Measurements from ENCODE around the gene PRKAR2B. TPM values are rescaled to one million over a fixed set of nuclear protein-coding genes. Genes with fewer than 3 reads are reported as not detected.

PRKAR2B gene
- total and polyA plus RNA-seq, 4 experiments from 2014 or later = 0.29 to 0.47 (median 0.43) TPM

DNA sequence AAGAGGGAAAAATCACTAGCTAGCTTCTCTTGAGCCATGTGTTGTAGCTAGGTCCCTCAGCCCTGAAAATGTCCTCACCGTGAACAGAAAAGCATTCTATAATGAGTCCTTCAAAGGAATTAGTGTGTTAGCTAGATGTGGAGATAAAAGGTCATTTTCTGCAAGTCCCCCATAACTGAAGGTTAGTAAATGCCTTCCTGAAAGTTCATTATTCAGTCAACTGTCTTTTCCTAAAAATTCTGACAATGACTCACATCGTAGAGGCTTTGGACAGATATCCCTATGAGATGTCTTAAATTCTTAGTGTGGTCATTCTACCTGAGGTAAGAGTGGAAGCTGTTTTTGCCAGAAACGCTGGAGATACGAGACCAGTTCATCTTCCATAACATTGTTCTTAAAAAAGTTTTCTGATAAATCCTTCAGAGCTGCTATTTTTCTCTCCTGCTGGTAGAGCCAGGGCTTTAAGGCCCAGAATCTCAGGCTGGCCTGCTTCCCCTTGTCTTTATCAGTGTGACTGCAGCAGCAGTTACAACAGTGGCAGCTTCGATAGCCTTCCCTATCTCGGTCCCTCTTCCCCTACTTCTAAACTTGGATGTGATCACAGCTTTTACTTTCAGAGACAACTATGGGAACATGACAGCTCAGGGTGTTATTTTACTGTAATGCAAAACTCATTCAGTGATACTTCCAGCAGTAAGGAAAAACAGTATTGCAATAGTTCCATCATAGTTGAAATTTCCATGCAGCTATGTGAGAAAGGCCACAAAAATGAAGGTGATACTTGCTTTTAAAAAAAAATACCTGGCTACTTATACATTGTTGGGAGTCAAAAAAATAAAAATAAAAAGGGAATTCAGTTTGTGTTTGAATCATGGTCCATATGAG, 37.3 kb upstream of the PRKAR2B start:
- no peak overlapping the region for H3K27ac Mint-ChIP-seq
- H3K27me3 Mint-ChIP-seq = peaks cover 0 to 3% of the 10 kb centered on the region in 2 donors
- H3K4me3 ChIP-seq (ENCODE audit: low read length in 2 of 2) = no peak overlapping the region
- POLR2A ChIA-PET (ENCODE audit: partially characterized antibody) = no interaction called here
- no peaks in the 10 kb centered on the region for H3K27me3 ChIP-seq (ENCODE audit: insufficient read depth, low read length)
- no peaks in the 10 kb centered on the region for H3K4me1 Mint-ChIP-seq
- no peaks in the 10 kb centered on the region for H3K36me3 Mint-ChIP-seq
- H3K9me3 Mint-ChIP-seq = no peaks in the 10 kb centered on the region
- intact Hi-C loops (cut with micrococcal nuclease) = no loop called here
- CTCF ChIA-PET (ENCODE audit: partially characterized antibody) = no interaction called here
- H3K4me3 Mint-ChIP-seq = no peak overlapping the region
- no peak for DNase-seq
- H3K36me3 ChIP-seq (ENCODE audit: insufficient read depth, low read length) = no peaks in the 10 kb centered on the region
- H3K9me3 ChIP-seq (ENCODE audit: control insufficient read depth in 1 of 2, low read length in 2 of 2) = no peaks in the 10 kb centered on the region
- H3K27ac ChIP-seq (ENCODE audit: low read depth, low read length) = no peak overlapping the region
- H3K4me1 ChIP-seq (ENCODE audit: insufficient read depth, low read length) = no peaks in the 10 kb centered on the region

- Histone ChIP-seq H3K9me3 (ENCODE audit: control insufficient read depth in 1 of 2, low read length in 2 of 2) (no peaks in the 10 kb centered on the region), H3K4me1 (ENCODE audit: insufficient read depth, low read length) (no peaks in the 10 kb centered on the region), H3K36me3 (ENCODE audit: insufficient read depth, low read length) (no peaks in the 10 kb centered on the region), H3K4me3 (ENCODE audit: low read length in 2 of 2) (no peak overlapping the region), H3K27ac (ENCODE audit: low read depth, low read length) (no peak overlapping the region), H3K27me3 (ENCODE audit: insufficient read depth, low read length) (no peaks in the 10 kb centered on the region)
- Mint-ChIP-seq H3K4me1 (no peaks in the 10 kb centered on the region), H3K9me3 (no peaks in the 10 kb centered on the region), H3K27me3 (peaks cover 0 to 3% of the 10 kb centered on the region in 2 donors), H3K4me3 (no peak overlapping the region), H3K36me3 (no peaks in the 10 kb centered on the region), H3K27ac (no peak overlapping the region)
- ChIA-PET POLR2A (ENCODE audit: partially characterized antibody) (no interaction called here), CTCF (ENCODE audit: partially characterized antibody) (no interaction called here)
- DNase-seq = no peak
- intact Hi-C loops (cut with micrococcal nuclease) = no loop called here
Observed at GRCh38 chr7:107007892-107008287, 36.6 kb upstream of the PRKAR2B start.

DNA sequence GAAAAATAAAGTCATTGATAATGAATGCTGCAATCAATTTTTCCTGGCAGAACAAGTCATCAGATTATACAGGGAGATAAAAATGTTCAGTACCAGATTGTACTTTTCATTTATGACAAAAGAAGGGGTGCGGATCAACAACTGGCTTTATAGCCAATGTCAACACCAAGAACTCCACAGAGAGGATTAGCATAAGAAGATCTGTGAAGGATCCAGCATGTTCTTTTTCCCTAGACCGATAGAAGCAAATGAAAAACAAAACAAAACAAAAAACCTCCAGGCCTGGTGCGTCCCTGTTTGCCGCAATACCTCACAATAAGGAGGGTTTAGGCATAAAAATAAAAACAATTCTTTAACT, 34.7 kb upstream of the PRKAR2B start:
- Histone ChIP-seq H3K36me3 (ENCODE audit: insufficient read depth, low read length) (no peaks in the 10 kb centered on the region), H3K4me1 (ENCODE audit: insufficient read depth, low read length) (no peaks in the 10 kb centered on the region), H3K27me3 (ENCODE audit: insufficient read depth, low read length) (no peaks in the 10 kb centered on the region), H3K9me3 (ENCODE audit: control insufficient read depth in 1 of 2, low read length in 2 of 2) (no peaks in the 10 kb centered on the region), H3K27ac (ENCODE audit: low read depth, low read length) (no peak overlapping the region), H3K4me3 (ENCODE audit: low read length in 2 of 2) (no peak overlapping the region)
- Mint-ChIP-seq H3K27me3 (peaks cover 5% of the 10 kb centered on the region in 2 donors), H3K4me1 (no peaks in the 10 kb centered on the region), H3K36me3 (no peaks in the 10 kb centered on the region), H3K9me3 (no peaks in the 10 kb centered on the region), H3K4me3 (no peak overlapping the region), H3K27ac (no peak overlapping the region)
- no peak for DNase-seq
- intact Hi-C loops (cut with micrococcal nuclease) = no loop called here
- ChIA-PET CTCF (ENCODE audit: partially characterized antibody) (interaction anchor here (1.3 kb wide), 1 partner anchor 8 kb away, joined by 3 read pairs; no protein-coding TSS in a partner anchor), POLR2A (ENCODE audit: partially characterized antibody) (no interaction called here)

DNA sequence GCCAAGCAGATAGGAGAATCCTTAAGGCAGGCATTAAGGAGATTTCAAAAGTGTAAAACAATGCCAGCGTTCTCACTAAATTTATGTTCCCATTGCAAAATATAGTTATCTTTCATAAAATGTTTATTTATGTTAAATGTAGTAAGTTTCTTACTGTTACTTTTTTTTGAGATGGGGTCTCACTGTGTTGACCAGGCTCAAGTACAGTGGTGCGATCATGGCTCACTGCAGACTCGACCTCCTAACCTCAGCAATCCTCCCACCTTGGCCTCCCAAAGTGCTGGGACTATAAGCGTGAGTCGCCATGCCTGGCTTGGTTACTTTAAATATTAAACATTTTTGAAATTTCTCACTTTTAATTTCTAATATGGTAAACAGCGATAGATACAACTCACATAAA, 31.8 kb upstream of the PRKAR2B start:
- intact Hi-C loops (cut with micrococcal nuclease) = no loop called here
- no peaks in the 10 kb centered on the region for H3K9me3 ChIP-seq (ENCODE audit: control insufficient read depth in 1 of 2, low read length in 2 of 2)
- H3K9me3 Mint-ChIP-seq = no peaks in the 10 kb centered on the region
- no peak overlapping the region for H3K27ac ChIP-seq (ENCODE audit: low read depth, low read length)
- H3K4me3 ChIP-seq (ENCODE audit: low read length in 2 of 2) = no peak overlapping the region
- peaks cover 5 to 10% of the 10 kb centered on the region in 2 donors for H3K27me3 Mint-ChIP-seq
- H3K36me3 Mint-ChIP-seq = no peaks in the 10 kb centered on the region
- no peak for DNase-seq
- no peaks in the 10 kb centered on the region for H3K27me3 ChIP-seq (ENCODE audit: insufficient read depth, low read length)
- no peaks in the 10 kb centered on the region for H3K4me1 Mint-ChIP-seq
- no peak overlapping the region for H3K4me3 Mint-ChIP-seq
- no peaks in the 10 kb centered on the region for H3K36me3 ChIP-seq (ENCODE audit: insufficient read depth, low read length)
- CTCF ChIA-PET (ENCODE audit: partially characterized antibody) = no interaction called here
- POLR2A ChIA-PET (ENCODE audit: partially characterized antibody) = no interaction called here
- H3K4me1 ChIP-seq (ENCODE audit: insufficient read depth, low read length) = no peaks in the 10 kb centered on the region
- no peak overlapping the region for H3K27ac Mint-ChIP-seq

DNA sequence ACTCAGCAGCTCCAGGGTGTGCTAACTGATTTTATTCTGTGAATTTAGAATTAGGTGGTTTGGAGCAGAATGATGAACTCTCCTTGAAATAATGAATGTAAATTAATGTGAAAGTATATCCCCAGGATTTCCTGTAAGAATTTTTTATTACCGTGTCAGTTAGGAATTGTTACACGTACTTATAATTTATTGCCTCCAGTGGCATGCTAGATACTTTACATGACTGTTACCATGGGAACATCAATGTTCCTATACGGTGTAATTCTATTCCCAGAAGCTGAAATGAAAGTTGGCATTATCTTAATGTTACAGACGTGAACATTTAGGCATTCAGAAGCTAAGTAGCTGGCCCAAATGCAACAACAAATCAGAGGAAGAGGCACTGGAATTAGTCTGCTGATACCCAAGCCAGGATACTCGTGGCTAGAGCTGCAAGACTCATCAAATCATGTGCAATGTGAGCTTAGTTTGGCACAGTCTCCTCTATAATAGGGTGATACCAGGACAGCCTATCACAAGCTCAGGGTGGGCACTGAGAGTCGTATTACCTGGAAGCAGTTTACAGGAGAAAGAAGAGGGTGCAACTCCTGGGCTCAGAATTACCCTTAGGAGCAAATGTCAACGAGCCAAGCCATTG, 30.0 kb upstream of the PRKAR2B start:
- Mint-ChIP-seq H3K4me3 (no peak overlapping the region), H3K27ac (no peak overlapping the region), H3K36me3 (no peaks in the 10 kb centered on the region), H3K27me3 (peaks cover 3 to 10% of the 10 kb centered on the region in 2 donors), H3K4me1 (no peaks in the 10 kb centered on the region), H3K9me3 (no peaks in the 10 kb centered on the region)
- H3K9me3 ChIP-seq (ENCODE audit: control insufficient read depth in 1 of 2, low read length in 2 of 2) = no peaks in the 10 kb centered on the region
- H3K27me3 ChIP-seq (ENCODE audit: insufficient read depth, low read length) = no peaks in the 10 kb centered on the region
- H3K4me3 ChIP-seq (ENCODE audit: low read length in 2 of 2) = no peak overlapping the region
- H3K27ac ChIP-seq (ENCODE audit: low read depth, low read length) = no peak overlapping the region
- intact Hi-C loops (cut with micrococcal nuclease) = no loop called here
- no peaks in the 10 kb centered on the region for H3K4me1 ChIP-seq (ENCODE audit: insufficient read depth, low read length)
- DNase-seq = no peak
- POLR2A ChIA-PET (ENCODE audit: partially characterized antibody) = no interaction called here
- no peaks in the 10 kb centered on the region for H3K36me3 ChIP-seq (ENCODE audit: insufficient read depth, low read length)
- CTCF ChIA-PET (ENCODE audit: partially characterized antibody) = no interaction called here

DNA sequence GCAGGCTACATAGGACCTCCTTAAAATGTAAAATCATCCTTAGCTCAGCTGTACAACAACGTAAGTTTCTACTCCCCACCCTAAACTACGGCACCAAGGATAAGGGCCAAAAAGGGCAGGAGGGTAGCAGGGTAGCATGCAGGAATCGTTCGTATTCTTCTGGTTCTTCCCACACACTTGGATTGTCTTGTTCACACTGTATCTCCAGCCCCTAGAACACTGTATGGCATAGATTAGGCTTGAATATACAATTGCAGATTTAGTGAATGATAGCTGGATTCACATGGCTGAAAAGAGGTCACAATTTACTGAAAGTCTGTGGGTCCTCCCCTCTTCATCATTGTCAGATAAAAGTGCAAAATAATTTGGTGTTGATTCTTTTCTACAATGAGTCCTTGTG, 28.2 kb upstream of the PRKAR2B start:
- Histone ChIP-seq H3K27ac (ENCODE audit: low read depth, low read length) (no peak overlapping the region), H3K4me3 (ENCODE audit: low read length in 2 of 2) (no peak overlapping the region), H3K36me3 (ENCODE audit: insufficient read depth, low read length) (no peaks in the 10 kb centered on the region), H3K27me3 (ENCODE audit: insufficient read depth, low read length) (no peaks in the 10 kb centered on the region), H3K4me1 (ENCODE audit: insufficient read depth, low read length) (no peaks in the 10 kb centered on the region), H3K9me3 (ENCODE audit: control insufficient read depth in 1 of 2, low read length in 2 of 2) (no peaks in the 10 kb centered on the region)
- DNase-seq = no peak
- Mint-ChIP-seq H3K27me3 (peaks cover 3 to 12% of the 10 kb centered on the region in 2 donors), H3K9me3 (no peaks in the 10 kb centered on the region), H3K36me3 (no peaks in the 10 kb centered on the region), H3K4me1 (no peaks in the 10 kb centered on the region), H3K27ac (no peak overlapping the region), H3K4me3 (no peak overlapping the region)
- ChIA-PET CTCF (ENCODE audit: partially characterized antibody) (no interaction called here), POLR2A (ENCODE audit: partially characterized antibody) (no interaction called here)
- intact Hi-C loops (cut with micrococcal nuclease) = no loop called here

DNA sequence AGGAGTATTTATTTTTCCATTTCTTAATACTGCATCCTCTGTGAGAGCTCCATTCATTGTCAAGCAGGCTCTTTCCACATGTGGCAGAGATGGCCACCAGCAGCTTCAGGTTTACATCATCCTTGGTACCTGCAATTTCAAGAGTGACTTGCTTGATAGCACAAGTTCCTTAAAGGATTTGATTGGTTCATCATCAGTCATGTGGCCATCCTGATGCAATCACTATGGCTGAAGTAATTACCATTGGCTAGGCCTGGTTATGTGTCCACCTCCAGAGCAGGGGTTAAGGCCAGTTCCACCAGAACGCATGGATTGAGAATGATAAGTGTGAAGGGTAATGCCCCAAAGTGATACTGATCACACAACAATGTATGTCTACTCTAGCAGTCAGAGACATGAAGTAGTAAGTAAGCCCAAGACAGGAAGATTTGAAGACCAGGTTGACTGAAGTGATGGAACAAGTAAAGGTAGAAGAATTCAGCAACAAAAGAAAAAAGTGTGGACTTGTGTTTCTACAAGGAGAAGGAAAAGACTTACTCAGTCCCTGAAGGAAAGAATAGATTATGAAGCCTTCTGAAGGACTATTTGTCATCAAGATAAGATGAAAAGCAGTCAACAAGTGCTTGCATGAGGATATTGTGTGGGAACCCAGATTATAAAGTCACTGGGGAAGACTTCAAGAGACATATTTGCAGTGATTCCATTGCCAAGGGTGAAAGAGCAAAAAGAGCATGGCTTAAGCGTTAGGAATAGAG, 26.4 kb upstream of the PRKAR2B start:
- no peaks in the 10 kb centered on the region for H3K36me3 Mint-ChIP-seq
- CTCF ChIA-PET (ENCODE audit: partially characterized antibody) = no interaction called here

More for the DNA sequence above, 26.4 kb upstream of the PRKAR2B start:
- no peak overlapping the region for H3K4me3 Mint-ChIP-seq
- peaks cover 0 to 5% (median 0%) of the 10 kb centered on the region in 8 donors for H3K9me3 Mint-ChIP-seq
- H3K4me1 Mint-ChIP-seq = no peaks in the 10 kb centered on the region
- H3K27ac Mint-ChIP-seq = peak overlapping the region in 1 of 7 donors; percentile 12
- Histone ChIP-seq H3K27ac (ENCODE audit: low read depth, low read length) (no peak overlapping the region), H3K4me3 (ENCODE audit: low read length in 2 of 2) (no peak overlapping the region), H3K9me3 (ENCODE audit: control insufficient read depth in 1 of 2, low read length in 2 of 2) (no peaks in the 10 kb centered on the region), H3K4me1 (ENCODE audit: insufficient read depth, low read length) (no peaks in the 10 kb centered on the region), H3K27me3 (ENCODE audit: insufficient read depth, low read length) (no peaks in the 10 kb centered on the region), H3K36me3 (ENCODE audit: insufficient read depth, low read length) (no peaks in the 10 kb centered on the region)
- DNase-seq = no peak
- POLR2A ChIA-PET (ENCODE audit: partially characterized antibody) = no interaction called here
- intact Hi-C loops (cut with micrococcal nuclease) = no loop called here
- peaks cover 3 to 12% of the 10 kb centered on the region in 2 donors for H3K27me3 Mint-ChIP-seq

Measured in CD4-positive, alpha-beta memory T cell (primary cell).